Common myeloid progenitor, CD34-positive (primary cell): Measurements from ENCODE around the gene MANSC1.

Source experiments
- CTCF ChIA-PET: fragments of 350-600 bp; sonication (Branson Sonifier 250); formaldehyde crosslinking; loops from one replicate; lab custom pipeline; 2021; ENCODE audit warnings: antibody characterized with exemption; lab: Charles Lee
- POLR2A ChIA-PET: fragments of 350-600 bp; sonication (Branson Sonifier 250); formaldehyde crosslinking; loops from one replicate; lab custom pipeline; 2021; ENCODE audit warnings: antibody characterized with exemption; lab: Charles Lee
- DNase-seq, 3 donors: peaks; one replicate each; pipeline versions ENCODE4 v3.0.0 to v3.0.0-alpha.2; 2013
- H3K27ac ChIP-seq, 2 experiments: 1 replicate in 1 of 2; 2 replicates in 1 of 2; pipeline ENCODE4 v1.7.0; 2013; ENCODE audit warnings: inconsistent platforms in 2 of 2, low read length in 2 of 2, mild to moderate bottlenecking in 2 of 2, low read depth in 1 of 2, moderate library complexity in 1 of 2; ENCODE audit not compliant: severe bottlenecking in 2 of 2, insufficient read depth in 1 of 2, poor library complexity in 1 of 2
- H3K27me3 ChIP-seq, 5 experiments: replicated peaks in 2 of 5; 1 replicate in 3 of 5; 2 replicates in 2 of 5; pipeline versions ENCODE4 v1.6.1 to v1.7.0; 2013; ENCODE audit warnings: low read length in 4 of 5, mild to moderate bottlenecking in 2 of 5, moderate library complexity in 2 of 5, inconsistent platforms in 1 of 5; ENCODE audit not compliant: insufficient read depth in 5 of 5, control insufficient read depth in 4 of 5
- H3K36me3 ChIP-seq, 4 experiments: 1 replicate in 2 of 4; 2 replicates in 2 of 4; pipeline versions ENCODE4 v1.6.1 to v1.7.0; 2013; ENCODE audit warnings: low read length in 3 of 4, control low read depth in 1 of 4, mild to moderate bottlenecking in 1 of 4; ENCODE audit not compliant: control insufficient read depth in 4 of 4, insufficient read depth in 4 of 4
- H3K4me1 ChIP-seq, 4 experiments: 1 replicate in 3 of 4; 2 replicates in 1 of 4; pipeline versions ENCODE4 v1.6.1 to v1.7.1; 2013; ENCODE audit warnings: low read length in 3 of 4, mild to moderate bottlenecking in 3 of 4, control low read depth in 1 of 4, inconsistent platforms in 1 of 4, moderate library complexity in 1 of 4; ENCODE audit not compliant: control insufficient read depth in 4 of 4, insufficient read depth in 4 of 4; ENCODE audit errors: control extremely low read depth in 1 of 4
- H3K4me3 ChIP-seq, 7 experiments: 1 replicate in 4 of 7; 2 replicates in 3 of 7; pipeline versions ENCODE4 v1.5.1 to v1.7.0; 2013; ENCODE audit warnings: mild to moderate bottlenecking in 7 of 7, low read length in 6 of 7, moderate library complexity in 6 of 7, inconsistent platforms in 2 of 7, low read depth in 2 of 7, control low read depth in 1 of 7; ENCODE audit not compliant: insufficient read depth in 4 of 7, control insufficient read depth in 1 of 7; ENCODE audit errors: extremely low read depth in 1 of 7
- H3K9me3 ChIP-seq, 5 experiments: 1 replicate in 4 of 5; 2 replicates in 1 of 5; pipeline versions ENCODE4 v1.6.1 to v1.7.1; 2013; ENCODE audit warnings: low read length in 4 of 5, mild to moderate bottlenecking in 2 of 5, inconsistent platforms in 1 of 5, low read depth in 1 of 5, moderate library complexity in 1 of 5; ENCODE audit not compliant: control insufficient read depth in 4 of 5, insufficient read depth in 2 of 5; ENCODE audit errors: control extremely low read depth in 1 of 5
- WGBS: methylation state at CpG from one replicate; pipeline ENCODE4 v1.1.5; 2013; ENCODE audit not compliant: insufficient coverage; 5-methylcytosine and 5-hydroxymethylcytosine counted together

The MANSC1 gene

DNA sequence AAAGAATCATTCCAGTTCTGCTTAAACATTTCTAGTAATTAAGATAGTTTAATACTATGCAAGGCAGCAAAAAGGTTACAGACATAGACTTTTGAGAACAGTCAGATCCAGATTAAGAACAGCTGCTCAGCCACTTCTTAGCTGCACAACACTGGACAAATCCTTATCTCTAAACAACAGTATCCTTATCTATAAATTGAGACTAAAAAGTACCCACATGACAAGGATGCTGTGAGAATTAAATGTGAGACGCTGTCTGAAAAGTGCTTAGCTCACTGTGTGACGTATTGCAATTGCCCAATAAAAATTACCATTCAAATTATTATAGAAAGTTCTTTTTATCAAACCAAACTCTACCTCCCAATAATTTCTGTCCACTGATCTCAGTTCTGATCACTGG is 42.4 kb upstream of the MANSC1 start:
- H3K4me3 ChIP-seq, result no peak overlapping the region
- H3K36me3 ChIP-seq, result peaks cover 0 to 2% (median 0%) of the 10 kb centered on the region in 4 experiments
- no peaks in the 10 kb centered on the region for H3K27me3 ChIP-seq
- H3K9me3 ChIP-seq, result no peaks in the 10 kb centered on the region
- peaks cover 0 to 7% (median 0%) of the 10 kb centered on the region in 4 experiments for H3K4me1 ChIP-seq
- no peak overlapping the region for H3K27ac ChIP-seq
- ChIA-PET POLR2A (no interaction called here), CTCF (interaction anchor here (1.6 to 1.7 kb wide), 2 partner anchors 43 to 89 kb away, joined by 3 to 4 read pairs; partner anchors contain the start of gene MANSC1)
- no CpG with 5 or more reads among the region's 2 CpGs for WGBS
- peak; percentile 68 to 88 (median 75) for DNase-seq

DNA sequence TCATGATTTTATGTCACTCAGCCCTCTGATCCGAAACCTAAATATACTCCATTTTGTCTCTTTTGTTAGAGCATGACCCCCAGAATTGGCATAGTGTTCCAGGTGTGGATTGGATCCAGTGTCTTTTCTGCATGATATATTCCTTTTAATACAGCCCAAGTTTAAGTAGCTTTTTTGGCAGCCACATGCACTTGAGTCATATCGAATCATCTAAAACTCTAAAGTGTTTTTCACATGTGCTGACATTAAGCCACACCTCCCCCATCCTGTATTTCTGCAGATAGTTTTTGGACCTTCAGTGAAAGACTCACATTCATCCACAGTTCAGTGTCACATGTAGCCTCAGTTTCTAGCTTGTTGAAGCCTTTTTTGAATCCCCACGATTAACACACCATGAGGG is 37.5 kb upstream of the MANSC1 start:
- ChIA-PET POLR2A (no interaction called here), CTCF (interaction anchor here (1.1 to 1.6 kb wide), 4 partner anchors 11 to 268 kb away, joined by 3 to 12 read pairs (median 3); partner anchors contain the start of gene DUSP16)
- Histone ChIP-seq H3K4me3 (no peak overlapping the region), H3K27ac (no peak overlapping the region), H3K4me1 (peaks cover 0 to 12% (median 3%) of the 10 kb centered on the region in 4 experiments), H3K36me3 (no peaks in the 10 kb centered on the region), H3K27me3 (no peaks in the 10 kb centered on the region), H3K9me3 (no peaks in the 10 kb centered on the region)
- 73% methylated on average over 3 of the region's 3 CpGs for WGBS
- DNase-seq, result no peak

DNA sequence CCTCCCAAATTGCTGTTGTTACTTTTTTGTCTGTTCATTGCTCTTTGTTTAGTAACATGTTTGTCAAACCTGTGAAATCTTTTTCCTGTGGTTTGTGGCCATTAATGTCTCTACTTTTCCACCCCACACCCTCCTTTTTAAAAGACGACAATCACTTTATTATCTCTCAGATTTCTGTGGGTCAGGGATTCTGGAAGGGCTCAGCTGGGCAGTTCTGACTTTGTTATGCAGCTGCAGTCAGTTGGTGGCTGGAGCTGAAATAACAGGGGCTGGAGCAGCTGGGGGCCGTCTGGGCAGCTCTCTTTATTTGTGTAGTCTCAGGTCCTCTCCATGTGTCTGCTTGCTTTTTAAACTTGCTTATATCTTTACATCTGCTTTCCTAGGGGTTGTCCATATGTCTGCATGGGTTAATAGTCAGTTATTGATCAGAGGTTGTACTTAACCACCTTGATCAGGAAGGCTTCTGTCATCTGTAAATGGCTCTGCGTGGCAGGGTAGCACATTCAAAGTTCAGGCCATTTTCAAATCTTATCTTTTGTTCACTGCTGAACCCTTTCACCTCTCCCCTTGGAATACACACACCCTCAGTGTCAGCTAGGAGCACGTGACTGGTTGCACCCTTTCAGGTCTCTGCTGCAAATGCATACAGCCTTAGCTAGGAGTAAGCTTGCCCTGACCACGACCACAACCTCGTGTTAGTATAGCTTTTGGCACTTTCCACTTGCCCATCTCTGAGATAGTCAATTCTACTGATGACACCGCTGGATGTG is 34.7 kb upstream of the MANSC1 start:
- Histone ChIP-seq H3K9me3 (no peaks in the 10 kb centered on the region), H3K27ac (no peak overlapping the region), H3K27me3 (no peaks in the 10 kb centered on the region), H3K4me3 (no peak overlapping the region), H3K4me1 (peaks cover 0 to 13% (median 2%) of the 10 kb centered on the region in 4 experiments), H3K36me3 (peaks cover 0 to 3% (median 0%) of the 10 kb centered on the region in 4 experiments)
- no peak for DNase-seq
- POLR2A ChIA-PET, result interaction anchor here (0.6 kb wide), 1 partner anchor 66 kb away, joined by 3 read pairs; no protein-coding TSS in a partner anchor
- CTCF ChIA-PET, result interaction anchor here (0.6 to 1.8 kb wide), 2 partner anchors 255 to 352 kb away, joined by 3 to 4 read pairs; no protein-coding TSS in a partner anchor
- WGBS, result 89% methylated on average over 5 of the region's 7 CpGs

DNA sequence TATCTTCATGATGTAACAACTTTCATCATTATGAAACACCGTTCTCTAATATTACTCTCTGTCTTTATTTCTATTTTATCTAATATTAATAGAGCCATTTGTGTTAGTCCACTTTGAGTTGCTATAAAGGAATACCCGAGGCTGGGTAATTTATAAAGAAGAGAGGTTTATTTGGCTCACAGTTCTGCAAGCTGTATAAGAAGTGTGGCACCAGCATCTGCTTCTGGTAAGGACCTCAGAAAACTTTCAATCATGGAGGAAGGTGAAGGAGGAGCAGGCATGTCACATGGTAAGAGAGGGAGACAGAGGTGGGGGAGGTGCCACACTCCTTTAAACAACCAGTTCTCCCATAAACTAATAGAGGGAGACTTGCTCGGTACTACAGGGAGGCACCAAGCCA is 31.9 kb upstream of the MANSC1 start:
- no peak overlapping the region for H3K27ac ChIP-seq
- CTCF ChIA-PET, result no interaction called here
- no peaks in the 10 kb centered on the region for H3K27me3 ChIP-seq
- no peak overlapping the region for H3K4me3 ChIP-seq
- peaks cover 0 to 3% (median 0%) of the 10 kb centered on the region in 4 experiments for H3K36me3 ChIP-seq
- H3K4me1 ChIP-seq, result peaks cover 0 to 15% (median 2%) of the 10 kb centered on the region in 4 experiments
- POLR2A ChIA-PET, result no interaction called here
- H3K9me3 ChIP-seq, result no peaks in the 10 kb centered on the region
- 100% methylated on average over 1 of the region's 3 CpGs for WGBS
- no peak for DNase-seq

DNA sequence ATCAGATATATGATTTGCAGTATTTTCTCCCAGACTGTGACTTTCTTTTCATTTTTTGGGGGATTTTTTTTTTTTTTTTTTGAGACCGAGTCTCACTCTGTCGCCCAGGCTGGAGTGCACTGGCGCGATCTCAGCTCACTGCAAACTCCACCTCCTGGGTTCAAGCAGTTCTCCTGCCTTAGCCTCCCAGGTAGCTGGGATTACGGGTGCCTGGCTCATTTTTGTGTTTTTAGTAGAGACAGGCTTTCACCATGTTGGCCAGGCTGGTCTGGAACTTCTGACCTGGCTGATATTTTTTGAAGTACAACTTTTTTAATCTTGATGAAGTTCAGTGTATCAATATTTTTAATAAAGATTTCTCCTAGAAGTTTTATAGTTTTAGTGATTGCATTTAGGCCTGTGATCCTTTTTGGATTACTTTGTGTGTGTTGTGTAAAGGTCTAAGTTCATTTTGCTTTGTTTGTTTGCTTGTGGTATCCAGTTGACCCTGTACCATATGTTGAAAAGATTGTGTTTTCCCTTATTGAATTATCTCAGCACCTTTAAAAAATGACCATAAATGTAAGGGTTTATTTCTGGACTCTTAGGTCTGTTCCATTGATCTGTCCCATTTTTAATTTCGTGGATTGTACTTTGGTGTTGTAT is 31.0 kb upstream of the MANSC1 start:
- no peaks in the 10 kb centered on the region for H3K27me3 ChIP-seq
- no CpG with 5 or more reads among the region's 6 CpGs for WGBS
- H3K36me3 ChIP-seq, result peaks cover 0 to 3% (median 0%) of the 10 kb centered on the region in 4 experiments
- ChIA-PET POLR2A (no interaction called here), CTCF (no interaction called here)
- peaks cover 0 to 15% (median 2%) of the 10 kb centered on the region in 4 experiments for H3K4me1 ChIP-seq
- no peak for DNase-seq
- no peaks in the 10 kb centered on the region for H3K9me3 ChIP-seq
- no peak overlapping the region for H3K27ac ChIP-seq
- H3K4me3 ChIP-seq, result no peak overlapping the region

DNA sequence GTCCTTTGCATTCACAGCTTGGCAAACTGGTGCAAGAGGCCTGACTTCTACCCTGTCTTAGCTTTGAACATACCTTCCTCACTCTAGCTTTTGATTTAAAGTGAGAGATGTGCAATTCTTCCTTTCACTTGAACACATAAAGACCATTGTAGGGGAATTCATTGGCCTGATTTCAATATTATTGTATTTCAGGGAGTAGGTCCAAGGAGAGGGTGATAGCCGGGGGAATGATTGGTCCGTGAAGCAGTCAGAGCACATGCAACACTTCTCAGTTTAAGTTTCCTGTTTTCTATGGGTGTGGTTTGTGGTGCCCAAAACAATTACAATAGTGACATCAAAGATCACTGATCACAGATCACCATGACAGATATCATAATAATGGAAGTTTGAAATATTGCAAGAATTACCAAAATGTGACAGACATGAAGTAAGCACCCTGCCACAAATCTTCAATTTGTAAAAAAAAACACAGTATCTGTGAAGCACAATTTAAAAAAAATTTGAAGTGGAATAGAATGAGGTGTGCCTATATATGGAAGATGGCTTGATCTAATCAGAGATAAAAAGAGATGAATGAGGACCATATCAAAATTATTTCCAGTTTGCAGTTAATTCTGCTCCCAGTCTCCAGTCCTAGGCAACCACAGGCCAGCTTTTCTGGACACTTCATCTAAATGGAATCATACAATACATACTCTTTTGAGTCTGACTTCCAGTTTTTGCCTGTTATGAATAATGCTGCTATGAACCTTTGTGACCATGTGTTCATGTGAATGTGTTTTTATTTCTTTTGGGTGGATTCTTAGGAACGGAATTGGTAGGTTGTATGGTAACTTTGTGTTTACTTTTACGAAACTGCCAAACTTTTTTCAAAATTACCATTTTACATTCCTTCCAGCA is 30.0 kb upstream of the MANSC1 start:
- Histone ChIP-seq H3K4me1 (peaks cover 0 to 13% (median 2%) of the 10 kb centered on the region in 4 experiments), H3K27ac (no peak overlapping the region), H3K4me3 (no peak overlapping the region), H3K9me3 (no peaks in the 10 kb centered on the region), H3K27me3 (no peaks in the 10 kb centered on the region), H3K36me3 (peaks cover 0 to 3% (median 0%) of the 10 kb centered on the region in 4 experiments)
- WGBS, result no CpG with 5 or more reads among the region's 4 CpGs
- ChIA-PET POLR2A (no interaction called here), CTCF (interaction anchor here (0.7 to 6.0 kb wide), 4 partner anchors 184 to 357 kb away, joined by 3 to 51 read pairs (median 13); partner anchors contain the start of gene DUSP16)
- DNase-seq, result peak in 2 of 3 donors; percentile 28 to 31
